H9 (cell line): Measurements from ENCODE around the gene PPFIBP1. TPM values are rescaled to one million over a fixed set of nuclear protein-coding genes. Genes with fewer than 3 reads are reported as not detected.

Experiments
- DNase-seq: peaks from one replicate; pipeline ENCODE4 v3.0.0-alpha.2; 2017
- H2AFZ ChIP-seq: one replicate; pipeline ENCODE4 v1.6.1; 2013; ENCODE audit warnings: mild to moderate bottlenecking, low read length, control low read depth, moderate library complexity
- H2AK5ac ChIP-seq: 2 replicates; pipeline ENCODE4 v1.6.1; 2013; ENCODE audit warnings: low read length, control low read depth, mixed read lengths; ENCODE audit not compliant: insufficient read length
- H2BK120ac ChIP-seq: one replicate; pipeline ENCODE4 v1.6.1; 2013; ENCODE audit warnings: low read depth, mild to moderate bottlenecking, low read length, control low read depth, inconsistent platforms; ENCODE audit not compliant: poor library complexity, severe bottlenecking
- H2BK12ac ChIP-seq: 2 replicates; pipeline ENCODE4 v1.6.1; 2013; ENCODE audit warnings: low read length, control low read depth, mixed read lengths, low read depth; ENCODE audit not compliant: insufficient read length
- H2BK15ac ChIP-seq: 2 replicates; pipeline ENCODE4 v1.6.1; 2013; ENCODE audit warnings: low read depth, low read length, control low read depth
- H2BK20ac ChIP-seq: one replicate; pipeline ENCODE4 v1.6.1; 2013; ENCODE audit warnings: low read depth, mild to moderate bottlenecking, low read length, control low read depth, inconsistent platforms; ENCODE audit not compliant: poor library complexity, severe bottlenecking
- H2BK5ac ChIP-seq: 2 replicates; pipeline ENCODE4 v1.6.1; 2013; ENCODE audit warnings: low read length, control low read depth, mixed read lengths; ENCODE audit not compliant: insufficient read length
- H3K14ac ChIP-seq: 2 replicates; pipeline ENCODE4 v1.6.1; 2013; ENCODE audit warnings: low read length, control low read depth; ENCODE audit not compliant: insufficient read depth
- H3K18ac ChIP-seq: 2 replicates; pipeline ENCODE4 v1.6.1; 2013; ENCODE audit warnings: low read depth, mild to moderate bottlenecking, mixed read lengths, low read length, control low read depth; ENCODE audit not compliant: insufficient read length
- H3K23ac ChIP-seq: 2 replicates; pipeline ENCODE4 v1.6.1; 2013; ENCODE audit warnings: low read length, control low read depth, mixed read lengths, low read depth; ENCODE audit not compliant: insufficient read length
- H3K23me2 ChIP-seq: 2 replicates; pipeline ENCODE4 v1.6.1; 2013; ENCODE audit warnings: low read depth, mild to moderate bottlenecking, mixed read lengths, low read length, control low read depth; ENCODE audit not compliant: insufficient read length, poor library complexity, severe bottlenecking
- H3K27ac ChIP-seq: 2 replicates; pipeline ENCODE4 v1.5.1; 2013; ENCODE audit warnings: low read length, control low read depth, mixed read lengths, low read depth; ENCODE audit not compliant: insufficient read length
- H3K27me3 ChIP-seq: 2 replicates; pipeline ENCODE4 v1.6.1; 2013; ENCODE audit warnings: low read length, control low read depth, inconsistent platforms; ENCODE audit not compliant: insufficient read depth
- H3K4ac ChIP-seq: 2 replicates; pipeline ENCODE4 v1.6.1; 2013; ENCODE audit warnings: low read depth, mild to moderate bottlenecking, control low read depth, inconsistent platforms, low read length, moderate library complexity
- H3K4me1 ChIP-seq: 2 replicates; pipeline ENCODE4 v1.6.1; 2013; ENCODE audit warnings: low read length, control low read depth, inconsistent platforms; ENCODE audit not compliant: insufficient read depth
- H3K4me2 ChIP-seq: 2 replicates; pipeline ENCODE4 v1.6.1; 2013; ENCODE audit warnings: low read length, control low read depth, mixed read lengths; ENCODE audit not compliant: insufficient read length, insufficient read depth
- H3K56ac ChIP-seq: 2 replicates; pipeline ENCODE4 v1.6.1; 2013; ENCODE audit warnings: low read depth, mild to moderate bottlenecking, mixed read lengths, low read length, control low read depth; ENCODE audit not compliant: insufficient read length
- H3K79me1 ChIP-seq: 2 replicates; pipeline ENCODE4 v1.6.1; 2013; ENCODE audit warnings: low read depth, mild to moderate bottlenecking, moderate library complexity, low read length, control low read depth, inconsistent platforms; ENCODE audit not compliant: insufficient read depth, poor library complexity, severe bottlenecking
- H3K79me2 ChIP-seq: 2 replicates; pipeline ENCODE4 v1.6.1; 2013; ENCODE audit warnings: low read length, control low read depth, inconsistent platforms; ENCODE audit not compliant: insufficient read depth
- H3K9ac ChIP-seq: 2 replicates; pipeline ENCODE4 v1.6.1; 2013; ENCODE audit warnings: low read length, control low read depth, mixed read lengths; ENCODE audit not compliant: insufficient read length; ENCODE audit errors: extremely low read depth
- H3K9me3 ChIP-seq: one replicate; pipeline ENCODE4 v1.6.1; 2013; ENCODE audit warnings: low read depth, low read length, inconsistent platforms; ENCODE audit not compliant: control insufficient read depth
- H3T11ph ChIP-seq: one replicate; pipeline ENCODE4 v1.6.1; 2013; ENCODE audit warnings: mild to moderate bottlenecking, low read length, control low read depth, inconsistent platforms
- H4K20me1 ChIP-seq: one replicate; pipeline ENCODE4 v1.6.1; 2013; ENCODE audit not compliant: control insufficient read depth, insufficient read length, insufficient read depth
- H4K5ac ChIP-seq: 2 replicates; pipeline ENCODE4 v1.6.1; 2013; ENCODE audit warnings: low read depth, mild to moderate bottlenecking, mixed read lengths, low read length, control low read depth; ENCODE audit not compliant: insufficient read length
- H4K8ac ChIP-seq: replicated peaks from 2 replicates; pipeline ENCODE4 v1.6.1; 2013; ENCODE audit warnings: low read length, control low read depth, mixed read lengths, low read depth; ENCODE audit not compliant: insufficient read length
- H4K91ac ChIP-seq: 2 replicates; pipeline ENCODE4 v1.6.1; 2013; ENCODE audit warnings: low read depth, mild to moderate bottlenecking, moderate library complexity, mixed read lengths, low read length, control low read depth; ENCODE audit not compliant: insufficient read length
- H3K27ac Mint-ChIP-seq, 3 experiments: 2 replicates in 2 of 3; 3 replicates in 1 of 3; pipeline ENCODE4 v1.8.0; 2020 to 2021; ENCODE audit warnings: mixed read lengths in 3 of 3, mild to moderate bottlenecking in 1 of 3, moderate library complexity in 1 of 3
- H3K27me3 Mint-ChIP-seq: 2 replicates; pipeline ENCODE4 v1.8.0; 2021; ENCODE audit warnings: low read depth, mild to moderate bottlenecking, moderate library complexity, mixed read lengths
- H3K36me3 Mint-ChIP-seq, 3 experiments: 2 replicates in 2 of 3; 3 replicates in 1 of 3; pipeline ENCODE4 v1.8.0; 2020 to 2021; ENCODE audit warnings: low read depth in 3 of 3, mixed read lengths in 3 of 3; ENCODE audit not compliant: insufficient read depth in 1 of 3
- H3K4me1 Mint-ChIP-seq, 2 experiments: 2 replicates each; pipeline ENCODE4 v1.8.0; 2020; ENCODE audit warnings: mixed read lengths in 2 of 2
- H3K4me3 Mint-ChIP-seq, 2 experiments: 2 replicates in 1 of 2; 3 replicates in 1 of 2; pipeline ENCODE4 v1.8.0; 2020 to 2021; ENCODE audit warnings: mild to moderate bottlenecking in 2 of 2, mixed read lengths in 2 of 2, moderate library complexity in 1 of 2
- H3K9me3 Mint-ChIP-seq, 2 experiments: 2 replicates in 1 of 2; 3 replicates in 1 of 2; pipeline ENCODE4 v1.8.0; 2020; ENCODE audit warnings: mild to moderate bottlenecking in 2 of 2, mixed read lengths in 2 of 2, moderate library complexity in 1 of 2
- WGBS: extraction: QIAGEN DNeasy Blood & Tissue Kit; methylation state at CpG from one replicate; pipeline ENCODE4 v1.1.7; 2013; ENCODE audit warnings: missing lambda C conversion rate, low lambda C conversion rate, mixed read lengths; ENCODE audit not compliant: insufficient read length; ENCODE audit errors: extremely low coverage; 5-methylcytosine and 5-hydroxymethylcytosine counted together
- total RNA-seq: library from RNA; stranded (reverse); gene quantifications from 2 replicates; pipeline ENCODE4 v1.2.1, GENCODE V29; 2021
- TF ChIP-seq, protein P1 (sequence below): fragments of 200-600 bp; sonication (generic); conservative IDR thresholded peaks from 3 replicates; pipeline ENCODE4 v1.8.0; 2021; ENCODE audit warnings: antibody characterized with exemption, mild to moderate bottlenecking

PPFIBP1 gene
- total RNA-seq, 1 experiment from 2014 or later, result 29.2 TPM

DNA sequence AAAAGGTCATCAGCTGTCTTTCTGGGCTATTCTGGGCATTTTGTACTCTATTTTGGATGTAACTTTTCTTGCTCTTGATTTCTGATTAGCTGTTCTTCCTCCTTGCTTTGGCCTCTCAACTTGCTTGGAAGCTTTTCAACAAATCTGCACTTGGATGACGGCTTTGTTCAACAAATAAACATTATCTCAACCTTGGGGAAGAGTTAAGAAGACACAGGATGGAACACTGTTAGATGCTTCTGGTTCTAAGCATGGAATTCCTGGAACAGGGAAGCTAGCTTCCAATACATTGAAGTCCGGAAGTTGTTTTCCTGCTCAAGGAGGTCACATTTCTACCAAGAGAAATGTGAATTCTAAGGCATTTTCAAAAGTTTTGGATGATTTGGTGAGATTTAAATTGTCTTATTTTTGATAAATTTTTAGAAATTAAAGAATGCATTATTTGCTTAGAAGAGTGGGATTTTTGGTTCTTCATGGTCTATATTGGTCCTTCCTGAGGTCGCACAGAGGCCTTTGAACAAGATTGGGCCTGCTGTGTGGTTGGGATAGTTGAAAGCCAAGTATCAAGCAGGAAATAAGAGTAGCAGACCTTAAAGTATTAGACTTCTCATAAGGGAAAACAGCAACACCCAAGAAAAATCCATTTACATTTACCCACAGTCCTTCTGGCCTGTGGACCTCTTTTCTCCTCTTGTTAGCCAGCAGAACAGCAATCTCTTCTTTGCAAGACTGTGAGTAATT lies 59.2 kb downstream of the PPFIBP1 start:
- no peak overlapping the region for H3K18ac ChIP-seq
- H3K9me3 ChIP-seq, result no peaks in the 10 kb centered on the region
- no peak overlapping the region for H3K23ac ChIP-seq
- no peaks in the 10 kb centered on the region for H3K4me1 ChIP-seq
- no peak overlapping the region for H4K5ac ChIP-seq
- H2AFZ ChIP-seq, result no peak overlapping the region
- Mint-ChIP-seq H3K27ac (no peak overlapping the region), H3K27me3 (no peaks in the 10 kb centered on the region), H3K4me1 (peaks cover 8 to 13% of the 10 kb centered on the region in 2 experiments), H3K36me3 (peaks cover 0 to 4% (median 1%) of the 10 kb centered on the region in 3 experiments; a peak in 2 of 7 replicates), H3K9me3 (no peaks in the 10 kb centered on the region; a peak in 1 of 5 replicates), H3K4me3 (no peak overlapping the region)
- H4K20me1 ChIP-seq, result no peaks in the 10 kb centered on the region
- H3T11ph ChIP-seq, result no peak overlapping the region
- no peak overlapping the region for H3K9ac ChIP-seq
- H3K4ac ChIP-seq, result no peak overlapping the region
- no peak overlapping the region for H3K56ac ChIP-seq
- no peak overlapping the region for H2AK5ac ChIP-seq
- no peak overlapping the region for H2BK15ac ChIP-seq
- H2BK20ac ChIP-seq, result no peak overlapping the region
- H2BK5ac ChIP-seq, result no peak overlapping the region
- no peak overlapping the region for H4K8ac ChIP-seq
- H2BK12ac ChIP-seq, result no peak overlapping the region
- H3K4me2 ChIP-seq, result no peak overlapping the region
- no peaks in the 10 kb centered on the region for H3K79me2 ChIP-seq
- no peak for DNase-seq
- no peaks in the 10 kb centered on the region for H3K23me2 ChIP-seq
- no CpG with 5 or more reads among the region's 3 CpGs for WGBS
- H2BK120ac ChIP-seq, result no peak overlapping the region
- no peak overlapping the region for H4K91ac ChIP-seq
- H3K14ac ChIP-seq, result no peak overlapping the region
- TF ChIP-seq, protein P1, sequence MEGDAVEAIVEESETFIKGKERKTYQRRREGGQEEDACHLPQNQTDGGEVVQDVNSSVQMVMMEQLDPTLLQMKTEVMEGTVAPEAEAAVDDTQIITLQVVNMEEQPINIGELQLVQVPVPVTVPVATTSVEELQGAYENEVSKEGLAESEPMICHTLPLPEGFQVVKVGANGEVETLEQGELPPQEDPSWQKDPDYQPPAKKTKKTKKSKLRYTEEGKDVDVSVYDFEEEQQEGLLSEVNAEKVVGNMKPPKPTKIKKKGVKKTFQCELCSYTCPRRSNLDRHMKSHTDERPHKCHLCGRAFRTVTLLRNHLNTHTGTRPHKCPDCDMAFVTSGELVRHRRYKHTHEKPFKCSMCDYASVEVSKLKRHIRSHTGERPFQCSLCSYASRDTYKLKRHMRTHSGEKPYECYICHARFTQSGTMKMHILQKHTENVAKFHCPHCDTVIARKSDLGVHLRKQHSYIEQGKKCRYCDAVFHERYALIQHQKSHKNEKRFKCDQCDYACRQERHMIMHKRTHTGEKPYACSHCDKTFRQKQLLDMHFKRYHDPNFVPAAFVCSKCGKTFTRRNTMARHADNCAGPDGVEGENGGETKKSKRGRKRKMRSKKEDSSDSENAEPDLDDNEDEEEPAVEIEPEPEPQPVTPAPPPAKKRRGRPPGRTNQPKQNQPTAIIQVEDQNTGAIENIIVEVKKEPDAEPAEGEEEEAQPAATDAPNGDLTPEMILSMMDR, result no peak
- peaks cover 3% of the 10 kb centered on the region for H3K79me1 ChIP-seq
- no peak overlapping the region for H3K27ac ChIP-seq
- no peaks in the 10 kb centered on the region for H3K27me3 ChIP-seq
